H1 (cell line): ENCODE results near the gene LMNA. TPM values are rescaled to one million over a fixed set of nuclear protein-coding genes. Genes with fewer than 3 reads are reported as not detected.

Source experiments
- CTCF ChIA-PET: fragments of 300-600 bp; sonication (Branson Sonifier 250); formaldehyde crosslinking; loops from one replicate; lab custom pipeline; 2021; ENCODE audit not compliant: partially characterized antibody; lab: Charles Lee
- POLR2A ChIA-PET: fragments of 300-600 bp; sonication (Branson Sonifier 250); formaldehyde crosslinking; loops from one replicate; lab custom pipeline; 2021; ENCODE audit warnings: inconsistent platforms; ENCODE audit not compliant: partially characterized antibody; lab: Charles Lee
- DNase-seq, 2 experiments: peaks; one replicate each; pipeline versions ENCODE4 v3.0.0 to v3.0.0-alpha.2; 2010 to 2022; ENCODE audit warnings: low spot score in 2 of 2, low read depth in 1 of 2, mixed read lengths in 1 of 2
- FAIRE-seq: peaks from 2 replicates; lab custom pipeline; 2011; peaks lifted over from hg19 to GRCh38; lab: Jason Lieb, UNC
- H2AFZ ChIP-seq: 2 replicates; pipeline ENCODE4 v1.8.1; 2012; ENCODE audit warnings: low read length, inconsistent platforms
- H2AK5ac ChIP-seq: 2 replicates; pipeline ENCODE4 v1.6.1; 2013; ENCODE audit warnings: low read depth, low read length
- H2BK120ac ChIP-seq: replicated peaks from 2 replicates; pipeline ENCODE3; 2013; ENCODE audit warnings: low read depth, low read length, inconsistent platforms
- H2BK12ac ChIP-seq: 2 replicates; pipeline ENCODE4 v1.6.1; 2013; ENCODE audit warnings: low read depth, low read length
- H2BK15ac ChIP-seq: 2 replicates; pipeline ENCODE4 v1.6.1; 2013; ENCODE audit warnings: low read length
- H2BK20ac ChIP-seq: 2 replicates; pipeline ENCODE4 v1.6.1; 2013; ENCODE audit warnings: low read length
- H2BK5ac ChIP-seq: 2 replicates; pipeline ENCODE4 v1.6.1; 2013; ENCODE audit warnings: low read depth, low read length
- H3K14ac ChIP-seq: 2 replicates; pipeline ENCODE4 v1.6.1; 2013; ENCODE audit warnings: inconsistent platforms; ENCODE audit not compliant: insufficient read length
- H3K18ac ChIP-seq: 2 replicates; pipeline ENCODE4 v1.6.1; 2013; ENCODE audit warnings: low read length; ENCODE audit errors: extremely low read depth
- H3K23ac ChIP-seq: 2 replicates; pipeline ENCODE4 v1.6.1; 2013; ENCODE audit warnings: inconsistent platforms; ENCODE audit not compliant: insufficient read length
- H3K23me2 ChIP-seq: 2 replicates; pipeline ENCODE4 v1.6.1; 2013; ENCODE audit warnings: low read depth, low read length
- H3K27ac ChIP-seq: 2 replicates; pipeline ENCODE4 v1.6.1; 2011; ENCODE audit warnings: low read depth, low read length, inconsistent platforms
- H3K27me3 ChIP-seq, 4 experiments: replicated peaks in 1 of 4; 1 replicate in 1 of 4; 2 replicates in 3 of 4; pipeline versions ENCODE4 v1.6.1 to v1.8.1; 2011 to 2013; ENCODE audit warnings: low read length in 3 of 4, mild to moderate bottlenecking in 3 of 4, inconsistent platforms in 2 of 4, mixed read lengths in 2 of 4, moderate library complexity in 1 of 4; ENCODE audit not compliant: control insufficient read depth in 3 of 4, insufficient read depth in 3 of 4; ENCODE audit errors: extremely low read depth in 1 of 4
- H3K36me3 ChIP-seq, 4 experiments: 2 replicates each; pipeline versions ENCODE4 v1.6.1 to v1.8.1; 2011 to 2013; ENCODE audit warnings: mild to moderate bottlenecking in 4 of 4, low read length in 3 of 4, moderate library complexity in 2 of 4, control low read depth in 1 of 4, inconsistent platforms in 1 of 4; ENCODE audit not compliant: insufficient read depth in 4 of 4, control insufficient read depth in 2 of 4
- H3K4ac ChIP-seq: replicated peaks from 2 replicates; pipeline ENCODE3; 2013; ENCODE audit warnings: low read length, low read depth, mixed read lengths, inconsistent platforms; ENCODE audit not compliant: insufficient read length
- H3K4me1 ChIP-seq, 4 experiments: replicated peaks in 1 of 4; 1 replicate in 1 of 4; 2 replicates in 3 of 4; pipeline versions ENCODE4 v1.6.1 to v1.8.1; 2011 to 2013; ENCODE audit warnings: low read length in 3 of 4, inconsistent platforms in 2 of 4, mixed read lengths in 1 of 4; ENCODE audit not compliant: insufficient read depth in 4 of 4, control insufficient read depth in 3 of 4
- H3K4me2 ChIP-seq, 2 experiments: 2 replicates each; pipeline versions ENCODE4 v1.6.1 to v1.8.1; 2011 to 2013; ENCODE audit warnings: low read depth in 2 of 2, low read length in 2 of 2, control low read depth in 1 of 2, inconsistent platforms in 1 of 2, mild to moderate bottlenecking in 1 of 2; ENCODE audit not compliant: insufficient read depth in 1 of 2
- H3K4me3 ChIP-seq, 4 experiments: fragments of 200-600, 300-600 bp in 1 of 4; sonication (generic), shearing (Covaris generic), sonication (Bioruptor Twin) in 1 of 4; 2 replicates each; pipeline versions ENCODE4 v1.5.1 to v1.8.1; 2011 to 2016; ENCODE audit warnings: low read length in 4 of 4, low read depth in 3 of 4, control low read depth in 2 of 4, inconsistent platforms in 2 of 4, mild to moderate bottlenecking in 2 of 4, mixed read lengths in 1 of 4, moderate library complexity in 1 of 4; ENCODE audit not compliant: insufficient read depth in 2 of 4; ENCODE audit errors: extremely low read depth in 1 of 4
- H3K56ac ChIP-seq: replicated peaks from 2 replicates; pipeline ENCODE3; 2013; ENCODE audit warnings: low read depth, mild to moderate bottlenecking, mixed read lengths, low read length, inconsistent platforms; ENCODE audit not compliant: insufficient read length
- H3K79me1 ChIP-seq: 2 replicates; pipeline ENCODE4 v1.6.1; 2013; ENCODE audit warnings: low read depth, low read length, control low read depth
- H3K79me2 ChIP-seq, 2 experiments: 2 replicates each; pipeline versions ENCODE4 v1.6.1 to v1.8.1; 2012 to 2013; ENCODE audit warnings: low read length in 2 of 2, mild to moderate bottlenecking in 2 of 2, inconsistent platforms in 1 of 2; ENCODE audit not compliant: insufficient read depth in 2 of 2, control insufficient read depth in 1 of 2
- H3K9ac ChIP-seq, 4 experiments: replicated peaks in 1 of 4; 1 replicate in 1 of 4; 2 replicates in 3 of 4; pipeline versions ENCODE4 v1.6.1 to v1.8.1; 2011 to 2013; ENCODE audit warnings: low read depth in 3 of 4, low read length in 3 of 4, control low read depth in 2 of 4, mild to moderate bottlenecking in 2 of 4, moderate library complexity in 2 of 4, inconsistent platforms in 1 of 4; ENCODE audit errors: extremely low read depth in 1 of 4
- H3K9me3 ChIP-seq, 2 experiments: 2 replicates each; pipeline versions ENCODE4 v1.6.1 to v1.8.1; 2012 to 2013; ENCODE audit warnings: mild to moderate bottlenecking in 2 of 2, moderate library complexity in 2 of 2, control low read depth in 1 of 2, inconsistent platforms in 1 of 2, low read depth in 1 of 2, low read length in 1 of 2, mixed read lengths in 1 of 2; ENCODE audit not compliant: insufficient read depth in 2 of 2
- H4K20me1 ChIP-seq, 2 experiments: replicated peaks in 1 of 2; 2 replicates each; pipeline versions ENCODE3 to v1.8.1; 2011 to 2013; ENCODE audit warnings: inconsistent platforms in 2 of 2, low read length in 2 of 2, mild to moderate bottlenecking in 1 of 2; ENCODE audit not compliant: insufficient read depth in 2 of 2, control insufficient read depth in 1 of 2
- H4K5ac ChIP-seq: 2 replicates; pipeline ENCODE4 v1.6.1; 2013; ENCODE audit warnings: low read length, low read depth, mixed read lengths, inconsistent platforms; ENCODE audit not compliant: insufficient read length
- H4K8ac ChIP-seq: 2 replicates; pipeline ENCODE4 v1.8.0; 2013; ENCODE audit warnings: mild to moderate bottlenecking, moderate library complexity, low read length, inconsistent platforms; ENCODE audit not compliant: insufficient read depth; ENCODE audit errors: extremely low read depth
- H4K91ac ChIP-seq: replicated peaks from 2 replicates; pipeline ENCODE3; 2013; ENCODE audit warnings: low read length, mixed read lengths, inconsistent platforms; ENCODE audit not compliant: insufficient read length
- GABPA ChIP-seq: IDR thresholded peaks from 2 replicates; pipeline ENCODE4 v1.6.1; 2011; ENCODE audit warnings: mild to moderate bottlenecking, low read length, moderate library complexity, borderline replicate concordance; ENCODE audit not compliant: insufficient read depth
- GTF2F1 ChIP-seq: IDR thresholded peaks from 2 replicates; pipeline ENCODE4 v1.6.1; 2012; ENCODE audit warnings: low read depth, low read length, improper control_type of control experiment, borderline replicate concordance
- JUN ChIP-seq: IDR thresholded peaks from 2 replicates; pipeline ENCODE4 v1.6.1; 2011; ENCODE audit warnings: low read depth, mild to moderate bottlenecking, improper control_type of control experiment, low read length
- POLR2A ChIP-seq, 2 experiments: IDR thresholded peaks; 1 replicate in 1 of 2; 2 replicates in 1 of 2; pipeline ENCODE4 v1.6.1; 2011; ENCODE audit warnings: low read depth in 2 of 2, low read length in 2 of 2, mild to moderate bottlenecking in 2 of 2; ENCODE audit errors: control extremely low read depth in 1 of 2
- RXRA ChIP-seq: IDR thresholded peaks from 2 replicates; pipeline ENCODE4 v1.6.1; 2011; ENCODE audit warnings: low read depth, mild to moderate bottlenecking, low read length, moderate library complexity; ENCODE audit not compliant: insufficient read depth
- SIN3A ChIP-seq, 2 experiments: IDR thresholded peaks in 1 of 2; conservative IDR thresholded peaks in 1 of 2; 2 replicates each; pipeline ENCODE4 v1.6.1; 2011 to 2012; ENCODE audit warnings: low read length in 2 of 2, improper control_type of control experiment in 1 of 2, low read depth in 1 of 2, mild to moderate bottlenecking in 1 of 2
- SIRT6 ChIP-seq: IDR thresholded peaks from one replicate; pipeline ENCODE4 v1.7.1; 2012; ENCODE audit warnings: low read length, inconsistent platforms
- SP2 ChIP-seq: IDR thresholded peaks from 2 replicates; pipeline ENCODE4 v1.6.1; 2012; ENCODE audit warnings: mild to moderate bottlenecking, low read length, inconsistent platforms
- SP4 ChIP-seq: IDR thresholded peaks from 2 replicates; pipeline ENCODE4 v1.6.1; 2012; ENCODE audit warnings: low read length, inconsistent platforms
- TAF1 ChIP-seq: IDR thresholded peaks from 2 replicates; pipeline ENCODE4 v1.6.1; 2011; ENCODE audit warnings: mild to moderate bottlenecking, low read depth, low read length
- WGBS, 2 experiments: shearing (Covaris generic) in 1 of 2; methylation state at CpG; one replicate each; pipeline versions ENCODE4 v1.1.6 to v1.1.7; 2013 to 2015; ENCODE audit warnings: low lambda C conversion rate in 2 of 2, mixed read lengths in 2 of 2, inconsistent platforms in 1 of 2, low coverage in 1 of 2, missing lambda C conversion rate in 1 of 2; ENCODE audit not compliant: insufficient replicate concordance in 2 of 2, insufficient coverage in 1 of 2, insufficient read length in 1 of 2; ENCODE audit errors: extremely low coverage in 1 of 2, missing lambda C conversion rate in 1 of 2; 5-methylcytosine and 5-hydroxymethylcytosine counted together
- polyA plus RNA-seq, 7 experiments: library from polyadenylated mRNA; depleted of rRNA in 3 of 7; stranded (reverse) in 5 of 7; unstranded in 2 of 7; fragments of >200 nt in 5 of 7; fragments of 200-250 nt in 2 of 7; gene quantifications; 1 replicate in 5 of 7; 2 replicates in 1 of 7; 4 replicates in 1 of 7; pipeline versions ENCODE4 v1.2.1 to v1.2.3, GENCODE V29; 2011 to 2013; ENCODE audit warnings: missing spikeins in 2 of 7, mixed read lengths in 2 of 7
- total RNA-seq: library from RNA; stranded (reverse); fragmentation: NEBNext Ultra II Directional; extraction: Animal tissue kit (Norgen Biotek cat#: 25700); gene quantifications from 2 replicates; pipeline ENCODE4 v1.2.1, GENCODE V29; 2021

LMNA gene
- total and polyA plus RNA-seq, 2 of the 8 experiments (the other 6 are each of a cell fraction or from before 2014, with no cell fraction given) = 25.8 to 46.8 TPM

DNA sequence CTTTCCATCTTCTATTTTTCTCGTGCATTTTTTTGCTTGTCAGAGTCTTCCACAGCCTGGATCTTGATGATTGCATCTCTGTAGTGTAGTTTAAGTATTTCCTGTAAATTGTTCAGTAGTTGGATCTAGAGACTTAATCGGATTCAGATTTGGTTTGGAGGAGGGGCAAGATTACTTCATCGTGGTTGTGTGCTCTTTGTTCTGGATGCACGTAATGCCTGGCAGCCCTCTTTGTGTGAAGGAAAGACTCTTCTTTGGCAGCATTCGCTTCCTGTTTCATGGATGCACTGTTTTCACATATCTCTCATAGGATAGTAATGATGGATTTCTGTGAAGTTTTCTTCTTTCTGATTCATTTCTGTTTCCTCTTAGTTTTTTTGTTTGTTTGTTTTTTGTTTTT lies 53.0 kb downstream of the LMNA start:
- no peak overlapping the region for H3K4me3 ChIP-seq
- H2BK12ac ChIP-seq = no peak overlapping the region
- H3K9ac ChIP-seq = no peak overlapping the region
- no peak overlapping the region for H4K5ac ChIP-seq
- no peaks in the 10 kb centered on the region for H4K20me1 ChIP-seq
- DNase-seq = no peak
- H2AK5ac ChIP-seq = no peak overlapping the region
- H3K27me3 ChIP-seq = peaks cover 0 to 2% (median 0%) of the 10 kb centered on the region in 4 experiments; a peak in 1 of 7 replicates
- H2BK5ac ChIP-seq = no peak overlapping the region
- no peak overlapping the region for H3K56ac ChIP-seq
- no peak overlapping the region for H2BK20ac ChIP-seq
- no peak overlapping the region for H4K8ac ChIP-seq
- H3K36me3 ChIP-seq = peaks cover 0 to 9% (median 0%) of the 10 kb centered on the region in 4 experiments; a peak in 2 of 8 replicates
- no peak overlapping the region for H3K27ac ChIP-seq
- H2BK15ac ChIP-seq = no peak overlapping the region
- no peak overlapping the region for H3K23ac ChIP-seq
- ChIA-PET POLR2A (interaction anchor here (1.0 to 1.8 kb wide), 4 partner anchors 13 to 123 kb away, joined by 3 to 7 read pairs (median 4); partner anchors contain the start of gene PMF1), CTCF (interaction anchor here (0.6 to 1.4 kb wide), 3 partner anchors 17 to 228 kb away, joined by 3 to 4 read pairs (median 4); no protein-coding TSS in a partner anchor)
- no peak for FAIRE-seq
- no peaks in the 10 kb centered on the region for H3K9me3 ChIP-seq
- 78% methylated on average over 5 of the region's 5 CpGs; no CpG with 5 or more reads in 1 of the 2 experiments for WGBS, 2 experiments
- H2BK120ac ChIP-seq = no peak overlapping the region
- H3K4me2 ChIP-seq = no peak overlapping the region
- H3K23me2 ChIP-seq = no peaks in the 10 kb centered on the region
- TF ChIP-seq SP4 (no peak), SP2 (no peak), TAF1 (no peak), RXRA (no peak), POLR2A (IDR thresholded peaks at IDR 0.05; ENCODE audit: control extremely low read depth in 1 of 2, low read depth in 2 of 2, low read length in 2 of 2) (no peak), JUN (no peak), GABPA (no peak), SIN3A (conservative IDR thresholded peaks at IDR 0.05 in 1 of 2, IDR thresholded peaks at IDR 0.05 in 1 of 2; ENCODE audit: low read depth in 1 of 2, low read length in 2 of 2) (no peak), GTF2F1 (no peak), SIRT6 (no peak)
- no peak overlapping the region for H4K91ac ChIP-seq
- no peak overlapping the region for H3K14ac ChIP-seq
- H2AFZ ChIP-seq = no peak overlapping the region
- H3K79me2 ChIP-seq = no peaks in the 10 kb centered on the region
- H3K4ac ChIP-seq = no peak overlapping the region
- H3K18ac ChIP-seq = no peak overlapping the region
- H3K4me1 ChIP-seq = peaks cover 0 to 2% (median 0%) of the 10 kb centered on the region in 4 experiments; a peak in 1 of 7 replicates
- H3K79me1 ChIP-seq = no peaks in the 10 kb centered on the region
